K562 (cell line): Measurements from ENCODE around the gene DHX29. TPM values are rescaled to one million over a fixed set of nuclear protein-coding genes. Genes with fewer than 3 reads are reported as not detected.

Source experiments
- polyA plus RNA-seq, 8 experiments: library from polyadenylated mRNA; depleted of rRNA in 4 of 8; stranded (reverse) in 5 of 8; unstranded in 3 of 8; fragments of >200 nt; fragmentation: Nextera tagmentation in 2 of 8; fragmentation: Illumina TruSeq in 1 of 8; extraction: Ambion mirVana in 2 of 8; extraction: Trizol in 1 of 8; gene quantifications; 2 replicates each; pipeline versions ENCODE4 v1.2.1 to v1.2.3, GENCODE V29; 2011 to 2014; ENCODE audit warnings: inconsistent platforms in 1 of 8, missing spikeins in 1 of 8
- total RNA-seq, 7 experiments: library from RNA; depleted of rRNA in 6 of 7; stranded (reverse); fragments of >200 nt in 6 of 7; fragmentation: Illumina TruSeq in 2 of 7; extraction: Trizol in 2 of 7; gene quantifications; 2 replicates each; pipeline versions ENCODE4 v1.2.1 to v1.2.3, GENCODE V29; 2011 to 2021; ENCODE audit warnings: low replicate concordance in 1 of 7

Gene DHX29
- total and polyA plus RNA-seq, 9 of the 15 experiments (the other 6 are each of a cell fraction or from before 2014, with no cell fraction given): 7.5 to 42.1 (median 25.0) TPM

Other genes with a start within 250 kb of the DHX29 start
- not detected in 2 replicates for gene GZMA, start 205.0 kb downstream of the DHX29 start, total RNA-seq (2014; rRNA removed)
- gene GZMA, start 205.0 kb downstream of the DHX29 start, total RNA-seq (2014; rRNA removed; fragmentation: Illumina TruSeq; extraction: Trizol): not detected in 2 replicates
- gene GZMA, start 205.0 kb downstream of the DHX29 start, total RNA-seq (2015; rRNA removed; fragmentation: Illumina TruSeq; extraction: Trizol): not detected in 2 replicates
- not detected in 2 replicates for gene GZMA, start 205.0 kb downstream of the DHX29 start, total RNA-seq (2021)
- gene GZMA, start 205.0 kb downstream of the DHX29 start, polyA plus RNA-seq (2011; rRNA removed): not detected in 2 replicates
- not detected in 2 replicates for gene GZMA, start 205.0 kb downstream of the DHX29 start, polyA plus RNA-seq (2014; fragmentation: Illumina TruSeq; extraction: Trizol)
- gene GZMA, start 205.0 kb downstream of the DHX29 start, polyA plus RNA-seq (2014; fragmentation: Nextera tagmentation; extraction: Ambion mirVana): not detected
- gene GZMA, start 205.0 kb downstream of the DHX29 start, polyA plus RNA-seq (2014; rRNA removed): not detected in 2 replicates
- gene GPX8, start 147.5 kb downstream of the DHX29 start, total RNA-seq (2014; rRNA removed): 0.61 and 1.7 TPM in 2 replicates
- gene GPX8, start 147.5 kb downstream of the DHX29 start, total RNA-seq (2014; rRNA removed; fragmentation: Illumina TruSeq; extraction: Trizol): 1.0 and 1.6 TPM in 2 replicates
- gene GPX8, start 147.5 kb downstream of the DHX29 start, total RNA-seq (2015; rRNA removed; fragmentation: Illumina TruSeq; extraction: Trizol): 1.2 and 2.1 TPM in 2 replicates
- 0.62 and 0.69 TPM in 2 replicates for gene GPX8, start 147.5 kb downstream of the DHX29 start, total RNA-seq (2021)
- gene GPX8, start 147.5 kb downstream of the DHX29 start, polyA plus RNA-seq (2011; rRNA removed): 0.26 and 1.3 TPM in 2 replicates
- 1.4 and 1.8 TPM in 2 replicates for gene GPX8, start 147.5 kb downstream of the DHX29 start, polyA plus RNA-seq (2014; fragmentation: Illumina TruSeq; extraction: Trizol)
- gene GPX8, start 147.5 kb downstream of the DHX29 start, polyA plus RNA-seq (2014; fragmentation: Nextera tagmentation; extraction: Ambion mirVana): under 1 TPM; 0.90 to 0.92 TPM
- gene GPX8, start 147.5 kb downstream of the DHX29 start, polyA plus RNA-seq (2014; rRNA removed): 0.70 and 0.73 TPM in 2 replicates
- not detected in 2 replicates for gene CDC20B, start 134.5 kb downstream of the DHX29 start, total RNA-seq (2014; rRNA removed)
- not detected in 2 replicates for gene CDC20B, start 134.5 kb downstream of the DHX29 start, total RNA-seq (2014; rRNA removed; fragmentation: Illumina TruSeq; extraction: Trizol)
- gene CDC20B, start 134.5 kb downstream of the DHX29 start, total RNA-seq (2015; rRNA removed; fragmentation: Illumina TruSeq; extraction: Trizol): not detected in 2 replicates
- not detected in 2 replicates for gene CDC20B, start 134.5 kb downstream of the DHX29 start, total RNA-seq (2021)
- gene CDC20B, start 134.5 kb downstream of the DHX29 start, polyA plus RNA-seq (2011; rRNA removed): not detected in 2 replicates
- not detected in 2 replicates for gene CDC20B, start 134.5 kb downstream of the DHX29 start, polyA plus RNA-seq (2014; fragmentation: Illumina TruSeq; extraction: Trizol)
- under 1 TPM in 1 of 2 experiments, not detected in 1; 0.04 TPM for gene CDC20B, start 134.5 kb downstream of the DHX29 start, polyA plus RNA-seq (2014; fragmentation: Nextera tagmentation; extraction: Ambion mirVana)
- gene CDC20B, start 134.5 kb downstream of the DHX29 start, polyA plus RNA-seq (2014; rRNA removed): not detected in 2 replicates
- 0.98 and 1.5 TPM in 2 replicates for gene MCIDAS, start 80.4 kb downstream of the DHX29 start, total RNA-seq (2014; rRNA removed)
- gene MCIDAS, start 80.4 kb downstream of the DHX29 start, total RNA-seq (2014; rRNA removed; fragmentation: Illumina TruSeq; extraction: Trizol): 0.26 and 0.36 TPM in 2 replicates
- 0.53 and 0.69 TPM in 2 replicates for gene MCIDAS, start 80.4 kb downstream of the DHX29 start, total RNA-seq (2015; rRNA removed; fragmentation: Illumina TruSeq; extraction: Trizol)
- 0.94 and 1.2 TPM in 2 replicates for gene MCIDAS, start 80.4 kb downstream of the DHX29 start, total RNA-seq (2021)
- 0.41 and 0.86 TPM in 2 replicates for gene MCIDAS, start 80.4 kb downstream of the DHX29 start, polyA plus RNA-seq (2011; rRNA removed)
- gene MCIDAS, start 80.4 kb downstream of the DHX29 start, polyA plus RNA-seq (2014; fragmentation: Illumina TruSeq; extraction: Trizol): 0.55 and 0.62 TPM in 2 replicates
- under 1 TPM; 0.07 to 0.17 TPM for gene MCIDAS, start 80.4 kb downstream of the DHX29 start, polyA plus RNA-seq (2014; fragmentation: Nextera tagmentation; extraction: Ambion mirVana)
- 1.0 and 2.1 TPM in 2 replicates for gene MCIDAS, start 80.4 kb downstream of the DHX29 start, polyA plus RNA-seq (2014; rRNA removed)
- 1.6 and 1.8 TPM in 2 replicates for gene CCNO, start 74.1 kb downstream of the DHX29 start, total RNA-seq (2014; rRNA removed)
- 0.16 and 0.29 TPM in 2 replicates for gene CCNO, start 74.1 kb downstream of the DHX29 start, total RNA-seq (2014; rRNA removed; fragmentation: Illumina TruSeq; extraction: Trizol)
- 0.43 and 0.45 TPM in 2 replicates for gene CCNO, start 74.1 kb downstream of the DHX29 start, total RNA-seq (2015; rRNA removed; fragmentation: Illumina TruSeq; extraction: Trizol)
- gene CCNO, start 74.1 kb downstream of the DHX29 start, total RNA-seq (2021): 3.1 and 3.2 TPM in 2 replicates
- gene CCNO, start 74.1 kb downstream of the DHX29 start, polyA plus RNA-seq (2011; rRNA removed): 0.28 and 0.84 TPM in 2 replicates
- gene CCNO, start 74.1 kb downstream of the DHX29 start, polyA plus RNA-seq (2014; fragmentation: Illumina TruSeq; extraction: Trizol): 0.25 and 0.64 TPM in 2 replicates
- gene CCNO, start 74.1 kb downstream of the DHX29 start, polyA plus RNA-seq (2014; fragmentation: Nextera tagmentation; extraction: Ambion mirVana): under 1 TPM; 0.08 to 0.13 TPM
- gene CCNO, start 74.1 kb downstream of the DHX29 start, polyA plus RNA-seq (2014; rRNA removed): 1.9 TPM in 2 replicates
- gene MTREX, start 295 bp upstream of the DHX29 start, total RNA-seq (2014; rRNA removed): 113 and 193 TPM in 2 replicates
- gene MTREX, start 295 bp upstream of the DHX29 start, total RNA-seq (2014; rRNA removed; fragmentation: Illumina TruSeq; extraction: Trizol): 177 and 192 TPM in 2 replicates
- 167 and 193 TPM in 2 replicates for gene MTREX, start 295 bp upstream of the DHX29 start, total RNA-seq (2015; rRNA removed; fragmentation: Illumina TruSeq; extraction: Trizol)
- gene MTREX, start 295 bp upstream of the DHX29 start, total RNA-seq (2021): 152 and 153 TPM in 2 replicates
- gene MTREX, start 295 bp upstream of the DHX29 start, polyA plus RNA-seq (2011; rRNA removed): 72.4 and 116 TPM in 2 replicates
- gene MTREX, start 295 bp upstream of the DHX29 start, polyA plus RNA-seq (2014; fragmentation: Illumina TruSeq; extraction: Trizol): 125 and 129 TPM in 2 replicates
- gene MTREX, start 295 bp upstream of the DHX29 start, polyA plus RNA-seq (2014; fragmentation: Nextera tagmentation; extraction: Ambion mirVana): 100 to 1,000 TPM in 1 of 2 experiments, 10 to 100 TPM in 1; 52.9 to 101 TPM
- 114 and 150 TPM in 2 replicates for gene MTREX, start 295 bp upstream of the DHX29 start, polyA plus RNA-seq (2014; rRNA removed)
- gene PLPP1, start 227.3 kb upstream of the DHX29 start, total RNA-seq (2014; rRNA removed): not detected in 2 replicates
- not detected in 2 replicates for gene PLPP1, start 227.3 kb upstream of the DHX29 start, total RNA-seq (2014; rRNA removed; fragmentation: Illumina TruSeq; extraction: Trizol)
- gene PLPP1, start 227.3 kb upstream of the DHX29 start, total RNA-seq (2015; rRNA removed; fragmentation: Illumina TruSeq; extraction: Trizol): not detected in 2 replicates
- 0.18 and 0.24 TPM in 2 replicates for gene PLPP1, start 227.3 kb upstream of the DHX29 start, total RNA-seq (2021)
- not detected in 2 replicates for gene PLPP1, start 227.3 kb upstream of the DHX29 start, polyA plus RNA-seq (2011; rRNA removed)
- gene PLPP1, start 227.3 kb upstream of the DHX29 start, polyA plus RNA-seq (2014; fragmentation: Illumina TruSeq; extraction: Trizol): not detected in 2 replicates
- gene PLPP1, start 227.3 kb upstream of the DHX29 start, polyA plus RNA-seq (2014; fragmentation: Nextera tagmentation; extraction: Ambion mirVana): under 1 TPM; 0.04 TPM
- not detected in 2 replicates for gene PLPP1, start 227.3 kb upstream of the DHX29 start, polyA plus RNA-seq (2014; rRNA removed)